Measurements from ENCODE around the gene SEMA5A. TPM values are rescaled to one million over a fixed set of nuclear protein-coding genes. Genes with fewer than 3 reads are reported as not detected.

SEMA5A gene
- total and polyA plus RNA-seq, 2 of the 13 experiments (the other 11 are each of a cell fraction or from before 2014, with no cell fraction given), result 0.01 TPM; not detected in 1

DNA sequence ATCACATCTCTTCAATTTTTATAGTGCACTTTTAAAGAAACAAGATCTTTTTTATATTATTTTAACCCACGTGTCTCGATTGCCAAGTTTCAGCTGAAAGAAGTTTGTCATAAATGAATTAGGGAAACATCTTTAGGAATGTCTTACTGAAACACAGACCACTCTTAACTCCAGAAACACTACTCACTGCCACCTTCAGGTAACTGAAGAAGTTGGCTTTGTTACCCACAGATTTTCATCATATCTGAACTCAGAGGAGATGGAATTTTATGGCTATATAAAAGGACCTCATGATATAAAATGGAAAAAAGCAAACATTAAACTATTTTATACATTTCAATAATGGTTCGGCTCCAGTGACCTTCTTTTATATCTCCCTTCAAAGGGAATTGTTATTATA is 158.0 kb downstream of the SEMA5A start:
- POLR2A ChIA-PET, result no interaction called here
- no peak overlapping the region for H3K4me3 ChIP-seq (replicated peaks in 1 of 3; ENCODE audit: insufficient read depth in 1 of 3, low read depth in 2 of 3, low read length in 3 of 3)
- ATAC-seq, result no peak
- no peak for FAIRE-seq
- H3K4me1 ChIP-seq (ENCODE audit: insufficient read depth, low read length), result no peaks in the 10 kb centered on the region
- in situ Hi-C loops (cut with HindIII; ENCODE audit: extremely low pct_ligation_motif_present, low pct_unique_long_range_greater_than_20kb), result no loop called here
- DNase-seq (ENCODE audit: low spot score), result no peak
- intact Hi-C loops (cut with micrococcal nuclease; ENCODE audit: unreplicated experiment), result no loop called here
- no peaks in the 10 kb centered on the region for H3K36me3 ChIP-seq (replicated peaks in 1 of 2; ENCODE audit: control insufficient read depth in 1 of 2, insufficient read depth in 2 of 2, low read length in 2 of 2)
- CTCF ChIA-PET (ENCODE audit: low intra/inter-chr PET ratio, low total read pairs), result no interaction called here
- H2AFZ ChIP-seq (ENCODE audit: low read length), result no peak overlapping the region
- BruUV-seq (replicated peaks), result no TSS peak
- no peaks in the 10 kb centered on the region for H3K79me2 ChIP-seq (ENCODE audit: insufficient read depth, low read length)
- 26% methylated on average over 3 of the region's 3 CpGs for WGBS (ENCODE audit: low lambda C conversion rate)
- H3K9me3 ChIP-seq (ENCODE audit: low read length), result no peaks in the 10 kb centered on the region
- no peak overlapping the region for H3K27ac ChIP-seq (ENCODE audit: extremely low read length, insufficient read depth, low read length)
- no peaks in the 10 kb centered on the region for H4K20me1 ChIP-seq (ENCODE audit: insufficient read depth, low read length)
- H3K9ac ChIP-seq (ENCODE audit: insufficient read depth, low read depth, low read length), result no peak overlapping the region
- TF ChIP-seq RFXANK (CRISPR knock-in tag; IDR thresholded peaks at IDR 0.05), result no peak
- TF ChIP-seq MAFF (IDR thresholded peaks at IDR 0.05; ENCODE audit: low read depth, low read length), result no peak
- TF ChIP-seq ZNF879 (CRISPR knock-in tag; IDR thresholded peaks at IDR 0.05), result no peak
- TF ChIP-seq MTA1 (CRISPR knock-in tag; IDR thresholded peaks at IDR 0.05; ENCODE audit: borderline replicate concordance), result no peak
- TF ChIP-seq EP300 (IDR thresholded peaks at IDR 0.05; ENCODE audit: low read depth in 2 of 2, low read length in 2 of 2), result no peak
- no peak for TF ChIP-seq EP300 (CRISPR knock-in tag; IDR thresholded peaks at IDR 0.05; ENCODE audit: borderline replicate concordance)
- TF ChIP-seq MTA3 (CRISPR knock-in tag; IDR thresholded peaks at IDR 0.05), result no peak
- TF ChIP-seq, protein P1, sequence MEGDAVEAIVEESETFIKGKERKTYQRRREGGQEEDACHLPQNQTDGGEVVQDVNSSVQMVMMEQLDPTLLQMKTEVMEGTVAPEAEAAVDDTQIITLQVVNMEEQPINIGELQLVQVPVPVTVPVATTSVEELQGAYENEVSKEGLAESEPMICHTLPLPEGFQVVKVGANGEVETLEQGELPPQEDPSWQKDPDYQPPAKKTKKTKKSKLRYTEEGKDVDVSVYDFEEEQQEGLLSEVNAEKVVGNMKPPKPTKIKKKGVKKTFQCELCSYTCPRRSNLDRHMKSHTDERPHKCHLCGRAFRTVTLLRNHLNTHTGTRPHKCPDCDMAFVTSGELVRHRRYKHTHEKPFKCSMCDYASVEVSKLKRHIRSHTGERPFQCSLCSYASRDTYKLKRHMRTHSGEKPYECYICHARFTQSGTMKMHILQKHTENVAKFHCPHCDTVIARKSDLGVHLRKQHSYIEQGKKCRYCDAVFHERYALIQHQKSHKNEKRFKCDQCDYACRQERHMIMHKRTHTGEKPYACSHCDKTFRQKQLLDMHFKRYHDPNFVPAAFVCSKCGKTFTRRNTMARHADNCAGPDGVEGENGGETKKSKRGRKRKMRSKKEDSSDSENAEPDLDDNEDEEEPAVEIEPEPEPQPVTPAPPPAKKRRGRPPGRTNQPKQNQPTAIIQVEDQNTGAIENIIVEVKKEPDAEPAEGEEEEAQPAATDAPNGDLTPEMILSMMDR (CRISPR knock-in tag; IDR thresholded peaks at IDR 0.05), result no peak
- no peak for TF ChIP-seq ZBTB7A (CRISPR knock-in tag; IDR thresholded peaks at IDR 0.05)
- TF ChIP-seq NONO (IDR thresholded peaks at IDR 0.05), result no peak
- TF ChIP-seq NONO (CRISPR knock-in tag; conservative IDR thresholded peaks at IDR 0.05), result no peak
- TF ChIP-seq ASH2L (IDR thresholded peaks at IDR 0.05; ENCODE audit: insufficient read length, low read depth, low read length), result no peak
- no peak for TF ChIP-seq ZNF569 (CRISPR knock-in tag; IDR thresholded peaks at IDR 0.05; ENCODE audit: borderline replicate concordance)
- TF ChIP-seq HDAC6 (IDR thresholded peaks at IDR 0.05; ENCODE audit: low read depth, low read length), result no peak
- TF ChIP-seq, protein P2, sequence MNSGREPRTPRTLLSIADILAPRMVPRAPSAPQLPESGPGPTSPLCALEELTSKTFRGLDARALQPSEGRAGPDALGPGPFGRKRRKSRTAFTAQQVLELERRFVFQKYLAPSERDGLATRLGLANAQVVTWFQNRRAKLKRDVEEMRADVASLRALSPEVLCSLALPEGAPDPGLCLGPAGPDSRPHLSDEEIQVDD (CRISPR knock-in tag; IDR thresholded peaks at IDR 0.05; ENCODE audit: borderline replicate concordance), result no peak
- TF ChIP-seq AHR (CRISPR knock-in tag; IDR thresholded peaks at IDR 0.05), result no peak
- no peak for TF ChIP-seq ZNF256 (CRISPR knock-in tag; conservative IDR thresholded peaks at IDR 0.05)
- TF ChIP-seq ZNF207 (IDR thresholded peaks at IDR 0.05; ENCODE audit: borderline replicate concordance), result no peak
- no peak for TF ChIP-seq SP140L (CRISPR knock-in tag; IDR thresholded peaks at IDR 0.05; ENCODE audit: borderline replicate concordance)
- TF ChIP-seq NCOA1 (CRISPR knock-in tag; IDR thresholded peaks at IDR 0.05), result no peak
- TF ChIP-seq SALL2 (CRISPR knock-in tag; IDR thresholded peaks at IDR 0.05), result no peak
- H3K27me3 ChIP-seq (ENCODE audit: control insufficient read depth in 1 of 2, insufficient read depth in 2 of 2, low read length in 2 of 2), result no peaks in the 10 kb centered on the region
- H3K4me2 ChIP-seq (ENCODE audit: low read depth, low read length), result no peak overlapping the region
